ENCODE results near the gene LASP1NB.

Gene LASP1NB

DNA sequence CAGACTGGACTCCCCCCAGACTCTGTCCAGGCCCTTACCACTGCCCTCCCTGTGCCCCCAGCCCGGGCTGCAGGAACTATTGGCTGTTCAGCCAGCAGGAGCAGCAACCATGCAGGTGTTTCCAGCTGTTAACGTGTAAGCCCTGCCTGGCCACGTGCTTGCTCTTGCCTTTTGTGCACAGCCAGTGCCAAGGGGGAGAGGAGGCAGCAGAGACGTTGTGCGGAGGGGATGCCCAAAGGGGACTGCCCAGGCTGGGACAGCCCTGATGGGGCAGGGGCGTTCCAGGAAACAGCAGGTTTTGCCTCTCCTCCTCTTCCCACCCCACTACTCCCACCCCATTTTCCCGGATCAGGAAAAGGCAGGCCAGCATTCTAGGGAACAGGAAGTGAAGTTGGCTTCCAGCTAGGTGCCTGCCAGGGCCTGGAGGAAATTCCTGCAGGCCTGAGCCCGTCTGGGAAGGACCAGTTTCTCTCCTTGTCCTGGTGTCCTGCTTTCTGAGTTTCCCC, 16.7 kb upstream of the LASP1NB start:
- BruUV-seq (replicated peaks) = no TSS peak
- ATAC-seq (ENCODE audit: low read depth) = no peak
- dilution Hi-C loops (cut with HindIII; ENCODE audit: low sequenced_read_pairs, unreplicated experiment) = no loop called here
- no peak overlapping the region for H3K4ac ChIP-seq (ENCODE audit: low read depth, low read length)
- no peak overlapping the region for H2AK9ac ChIP-seq (replicated peaks; ENCODE audit: low read depth, low read length, poor library complexity)
- CTCF ChIA-PET = no interaction called here
- no peak overlapping the region for H4K8ac ChIP-seq (ENCODE audit: low read depth in 2 of 2, low read length in 2 of 2)
- no peak overlapping the region for H3K4me3 ChIP-seq (ENCODE audit: insufficient read depth, low read depth, low read length)
- H3K18ac ChIP-seq (ENCODE audit: low read depth, low read length) = no peak overlapping the region
- H3K79me1 ChIP-seq (ENCODE audit: low read depth in 1 of 2, low read length in 2 of 2) = peaks cover 48 to 89% of the 10 kb centered on the region in 2 experiments
- H4K5ac ChIP-seq (ENCODE audit: low read depth, low read length) = no peak overlapping the region
- no peak for TF ChIP-seq CHD1 (IDR thresholded peaks at IDR 0.05; ENCODE audit: low read depth, low read length)
- TF ChIP-seq CEBPB (IDR thresholded peaks at IDR 0.05; ENCODE audit: low read depth, low read length) = no peak
- no peak for TF ChIP-seq POLR2A (IDR thresholded peaks at IDR 0.05; ENCODE audit: low read depth, low read length)
- TF ChIP-seq BHLHE40 (IDR thresholded peaks at IDR 0.05; ENCODE audit: low read depth, low read length) = no peak
- TF ChIP-seq FOS (IDR thresholded peaks at IDR 0.05; ENCODE audit: low read depth, low read length) = no peak
- TF ChIP-seq MAZ (IDR thresholded peaks at IDR 0.05; ENCODE audit: borderline replicate concordance, low read depth, low read length) = no peak
- no peak for TF ChIP-seq SMC3 (IDR thresholded peaks at IDR 0.05; ENCODE audit: low read depth, low read length)
- no peak for TF ChIP-seq MAFK (IDR thresholded peaks at IDR 0.05; ENCODE audit: low read depth, low read length)
- TF ChIP-seq RCOR1 (IDR thresholded peaks at IDR 0.05; ENCODE audit: insufficient replicate concordance, low read length) = no peak
- TF ChIP-seq, protein P1, sequence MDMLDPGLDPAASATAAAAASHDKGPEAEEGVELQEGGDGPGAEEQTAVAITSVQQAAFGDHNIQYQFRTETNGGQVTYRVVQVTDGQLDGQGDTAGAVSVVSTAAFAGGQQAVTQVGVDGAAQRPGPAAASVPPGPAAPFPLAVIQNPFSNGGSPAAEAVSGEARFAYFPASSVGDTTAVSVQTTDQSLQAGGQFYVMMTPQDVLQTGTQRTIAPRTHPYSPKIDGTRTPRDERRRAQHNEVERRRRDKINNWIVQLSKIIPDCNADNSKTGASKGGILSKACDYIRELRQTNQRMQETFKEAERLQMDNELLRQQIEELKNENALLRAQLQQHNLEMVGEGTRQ (IDR thresholded peaks at IDR 0.05; ENCODE audit: low read depth, low read length) = no peak
- TF ChIP-seq ELK1 (IDR thresholded peaks at IDR 0.05; ENCODE audit: borderline replicate concordance, low read depth, low read length) = no peak
- TF ChIP-seq RAD21 (IDR thresholded peaks at IDR 0.05; ENCODE audit: low read length) = no peak
- no peak for TF ChIP-seq NFE2L2 (IDR thresholded peaks at IDR 0.05; ENCODE audit: low read depth, low read length)
- no peak for TF ChIP-seq RFX5 (IDR thresholded peaks at IDR 0.05; ENCODE audit: low read depth, low read length)
- TF ChIP-seq MXI1 (IDR thresholded peaks at IDR 0.05; ENCODE audit: borderline replicate concordance, low read depth, low read length) = no peak
- no peak for TF ChIP-seq CTCF (conservative IDR thresholded peaks at IDR 0.05; ENCODE audit: low read depth, low read length)
- H2BK120ac ChIP-seq (ENCODE audit: low read depth, low read length) = no peak overlapping the region
- H3K36me3 ChIP-seq (ENCODE audit: control insufficient read depth, insufficient read depth, low read length) = peaks cover 64% of the 10 kb centered on the region
- H2BK15ac ChIP-seq (ENCODE audit: low read depth, low read length) = no peak overlapping the region
- no CpG with 5 or more reads among the region's 8 CpGs for WGBS, 2 experiments (ENCODE audit: extremely low coverage in 2 of 2, insufficient read length in 1 of 2)
- POLR2A ChIA-PET (ENCODE audit: unreplicated experiment) = no interaction called here
- H4K20me1 ChIP-seq (ENCODE audit: insufficient read depth, low read length) = peaks cover 96% of the 10 kb centered on the region
- no peak overlapping the region for H2BK5ac ChIP-seq (ENCODE audit: low read depth, low read length, poor library complexity, severe bottlenecking)
- DNase-seq = no peak
- peaks cover 40% of the 10 kb centered on the region for H3K9me1 ChIP-seq (ENCODE audit: insufficient read depth, low read length)
- no peak overlapping the region for H2AFZ ChIP-seq (replicated peaks; ENCODE audit: low read length, poor library complexity)
- in situ Hi-C loops (cut with MboI; ENCODE audit: low sequenced_read_pairs) = no loop called here
- H3K9me3 ChIP-seq (ENCODE audit: control insufficient read depth, insufficient read depth, low read length) = no peaks in the 10 kb centered on the region
- H3K56ac ChIP-seq (ENCODE audit: extremely low read depth, insufficient read depth, low read length) = no peak overlapping the region
- no peak overlapping the region for H3K9ac ChIP-seq (ENCODE audit: low read depth, low read length)
- no peak overlapping the region for H3K4me2 ChIP-seq (ENCODE audit: low read depth, low read length)
- no peak overlapping the region for H4K91ac ChIP-seq (ENCODE audit: insufficient read depth, low read depth, low read length)
- intact Hi-C loops (cut with micrococcal nuclease) = no loop called here
- H2AK5ac ChIP-seq (ENCODE audit: low read depth, low read length) = no peak overlapping the region
- H3K27ac ChIP-seq (ENCODE audit: insufficient read depth, low read length) = no peak overlapping the region
- H3K23ac ChIP-seq (ENCODE audit: low read depth, low read length) = no peak overlapping the region
- no peak overlapping the region for H2BK20ac ChIP-seq (ENCODE audit: low read depth, low read length)
- no peaks in the 10 kb centered on the region for H3K27me3 ChIP-seq (ENCODE audit: control insufficient read depth, insufficient read depth, low read length)
- no peak overlapping the region for H3K14ac ChIP-seq (replicated peaks; ENCODE audit: low read depth, low read length)
- H3K4me1 ChIP-seq (ENCODE audit: control insufficient read depth, insufficient read depth, low read length) = peaks cover 12% of the 10 kb centered on the region

Data from IMR-90 (cell line).